ENCODE measurements around the gene GNAZ. TPM values are rescaled to one million over a fixed set of nuclear protein-coding genes. Genes with fewer than 3 reads are reported as not detected.
"Not testable (repeated sequence)": the region's sequence is repeated elsewhere in the genome, so short reads cannot be mapped to it uniquely, and the experiment has no call there.

GNAZ gene
- 11.2 and 11.9 TPM in 2 replicates for total RNA-seq (2014; rRNA removed; shearing (Covaris generic))

DNA sequence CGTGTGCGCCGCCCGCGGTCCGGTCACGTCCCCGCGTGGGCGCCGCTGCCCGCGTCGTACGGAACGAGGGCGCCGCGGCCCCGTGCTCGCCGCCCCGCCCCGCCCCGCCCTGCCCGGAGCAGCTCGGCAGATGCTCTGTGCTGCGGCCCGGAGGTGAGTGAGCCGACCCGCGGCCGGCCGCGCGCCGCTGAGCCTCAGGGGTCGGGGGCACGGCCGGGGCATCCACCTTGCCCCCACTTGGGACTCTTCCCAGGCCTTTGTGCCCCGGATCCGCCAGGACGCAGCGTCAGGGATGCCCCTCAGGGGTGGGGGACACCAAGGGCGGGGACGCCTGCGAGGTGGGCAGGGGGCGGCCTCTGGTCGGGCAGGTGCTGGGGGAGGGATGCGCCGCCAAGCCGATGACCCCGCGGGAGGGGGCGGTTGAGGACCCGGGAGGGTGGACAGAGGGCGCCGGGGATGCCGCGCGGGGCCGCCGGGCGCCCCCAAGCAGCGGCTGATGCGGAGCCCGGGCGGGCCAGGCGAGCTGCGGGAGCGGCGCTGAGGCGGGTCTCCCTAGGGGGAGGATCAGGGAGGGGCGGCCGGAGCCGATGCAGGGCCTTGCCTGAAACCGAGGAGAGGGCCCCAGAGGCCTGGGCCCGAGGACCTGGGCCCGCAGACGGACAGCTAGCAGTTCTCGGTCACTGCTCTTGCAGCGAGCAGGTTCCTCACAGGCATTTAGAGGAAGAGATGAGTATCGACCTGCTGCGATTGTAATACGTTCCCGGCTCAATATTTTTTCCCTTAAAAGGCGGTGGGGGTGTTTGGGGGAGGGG is at the start of gene GNAZ:
Gene GNAZ (plus strand): TSS at position 102 of the 812 bp plus-strand sequence. CDS start 25,177 bp downstream, outside the sequence.
- H3K36me3 ChIP-seq, result no peaks in the 10 kb centered on the region
- H3K27me3 ChIP-seq, result 0 out of 2 replicates have a peak, but pooled peaks cover 3% of the 10 kb centered on the region
- H3K4me3 ChIP-seq, result peak within 1 kb of the TSS; percentile 81
- H3K27ac ChIP-seq, result no peak within 1 kb of the TSS
- H3K9me3 ChIP-seq (replicated peaks), result no peaks in the 10 kb centered on the region
- DNase-seq, result peak; percentile 41 to 47
- H3K4me1 ChIP-seq, result peaks cover 15% of the 10 kb centered on the region; the same call in 1 of the 2 replicates

GRCh38 chr22:23020659-23021293 is 49.5 kb upstream of the GNAZ start:
- 0 out of 2 replicates have a peak, but pooled peaks cover 3% of the 10 kb centered on the region for H3K9me3 ChIP-seq (replicated peaks)
- H3K4me1 ChIP-seq, result no peaks in the 10 kb centered on the region
- H3K27ac ChIP-seq, result no peak overlapping the region
- no peak overlapping the region for H3K4me3 ChIP-seq
- H3K27me3 ChIP-seq, result peaks cover 4% of the 10 kb centered on the region; the same call in 1 of the 2 replicates
- no peaks in the 10 kb centered on the region for H3K36me3 ChIP-seq
- DNase-seq, result no peak

DNA sequence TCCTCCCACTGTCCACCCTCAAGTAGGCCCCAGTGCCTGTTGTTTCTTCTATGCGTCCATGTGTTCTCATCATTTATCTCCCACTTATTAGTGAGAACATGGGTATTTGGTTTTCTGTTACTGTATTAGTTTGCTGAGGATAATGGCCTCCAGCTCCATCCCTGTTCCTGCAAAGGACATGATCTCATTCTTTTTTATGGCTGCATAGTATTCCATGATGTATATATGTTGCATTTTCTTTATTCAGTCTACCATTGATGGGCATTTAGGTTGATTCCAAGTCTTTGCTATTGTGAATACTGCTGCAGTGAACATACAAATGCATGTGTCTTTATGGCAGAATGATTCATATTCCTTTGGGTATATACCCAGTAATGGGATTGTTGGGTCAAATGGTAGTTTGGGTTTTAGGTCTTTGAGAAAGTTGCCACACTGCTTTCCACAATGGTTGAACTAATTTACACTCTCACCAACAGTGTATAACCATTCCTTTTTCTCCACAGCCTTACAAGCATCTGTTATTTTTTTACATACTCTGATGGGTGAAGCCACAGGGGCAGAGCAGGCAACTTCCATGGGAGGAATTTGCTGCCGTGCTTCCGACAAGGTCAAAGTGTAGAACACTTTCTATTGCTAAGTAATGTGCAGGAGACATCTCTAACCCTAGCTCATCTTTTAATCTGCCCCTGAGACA is 48.5 kb upstream of the GNAZ start:
- H3K36me3 ChIP-seq; H3K4me3 ChIP-seq; H3K9me3 ChIP-seq (replicated peaks); H3K4me1 ChIP-seq; H3K27ac ChIP-seq; DNase-seq; H3K27me3 ChIP-seq: not testable (repeated sequence)

DNA sequence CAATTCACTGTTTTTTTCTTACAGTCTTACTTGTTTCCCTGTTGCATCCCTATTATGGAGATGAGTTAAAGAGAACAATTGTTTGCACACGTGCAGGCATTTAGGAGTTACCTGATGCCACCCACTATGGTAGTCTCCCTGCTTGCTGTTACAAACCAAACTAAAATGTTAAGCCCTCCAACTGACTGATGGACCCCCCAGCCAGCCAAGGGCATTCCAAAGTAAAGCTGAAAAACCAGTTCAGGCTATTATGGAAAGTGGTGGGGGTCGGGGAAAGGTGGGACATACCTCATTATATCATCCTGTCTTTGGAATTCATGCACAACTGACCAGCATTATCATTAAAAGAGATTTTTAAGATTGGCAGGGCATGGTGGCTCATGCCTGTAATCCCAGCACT is 47.0 kb upstream of the GNAZ start:
- no peak for DNase-seq
- no peak overlapping the region for H3K4me3 ChIP-seq
- H3K27ac ChIP-seq, result no peak overlapping the region
- H3K4me1 ChIP-seq, result no peaks in the 10 kb centered on the region
- H3K27me3 ChIP-seq, result peaks cover 4% of the 10 kb centered on the region; the same call in 1 of the 2 replicates
- no peaks in the 10 kb centered on the region for H3K36me3 ChIP-seq
- 0 out of 2 replicates have a peak, but pooled peaks cover 3% of the 10 kb centered on the region for H3K9me3 ChIP-seq (replicated peaks)

DNA sequence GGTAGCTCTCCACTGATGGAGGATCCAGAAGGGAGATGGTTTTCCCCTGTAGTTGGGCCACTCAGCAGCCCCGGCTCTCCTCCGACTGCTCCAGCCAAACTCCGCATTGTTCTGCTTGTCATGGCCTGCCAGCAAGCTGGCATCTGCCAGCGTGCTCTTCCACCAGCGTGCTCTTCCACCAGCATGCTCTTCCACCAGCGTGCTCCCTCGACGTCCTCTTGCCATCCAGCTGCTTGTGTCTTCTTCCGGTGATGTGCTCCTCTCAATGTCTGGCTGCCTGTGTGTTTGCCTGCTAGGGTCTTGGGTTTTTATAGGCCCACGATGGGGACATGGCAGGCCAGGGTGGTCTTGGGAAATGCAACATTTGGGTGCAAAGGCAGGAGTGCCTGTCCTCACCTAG is 43.5 kb upstream of the GNAZ start:
- Histone ChIP-seq H3K9me3 (replicated peaks) (no peaks in the 10 kb centered on the region), H3K4me1 (no peaks in the 10 kb centered on the region), H3K36me3 (no peaks in the 10 kb centered on the region), H3K27ac (no peak overlapping the region), H3K27me3 (peaks cover 8% of the 10 kb centered on the region), H3K4me3 (no peak overlapping the region)
- no peak for DNase-seq

DNA sequence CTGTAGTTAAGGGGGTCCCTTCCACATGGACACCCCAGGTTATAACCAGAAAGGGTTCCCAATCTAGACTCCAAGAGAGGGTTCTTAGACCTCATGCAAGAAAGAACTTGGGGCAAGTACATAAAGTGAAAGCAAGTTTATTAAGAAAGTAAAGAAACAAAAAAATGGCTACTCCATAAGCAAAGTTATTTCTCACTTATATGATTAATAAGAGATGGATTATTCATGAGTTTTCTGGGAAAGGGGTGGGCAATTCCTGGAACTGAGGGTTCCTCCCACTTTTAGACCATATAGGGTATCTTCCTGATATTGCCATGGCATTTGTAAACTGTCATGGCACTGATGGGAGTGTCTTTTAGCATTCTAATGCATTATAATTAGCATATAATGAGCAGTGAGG is 42.5 kb upstream of the GNAZ start:
- DNase-seq; H3K27me3 ChIP-seq; H3K27ac ChIP-seq; H3K36me3 ChIP-seq; H3K4me1 ChIP-seq; H3K4me3 ChIP-seq; H3K9me3 ChIP-seq (replicated peaks): not testable (repeated sequence)

DNA sequence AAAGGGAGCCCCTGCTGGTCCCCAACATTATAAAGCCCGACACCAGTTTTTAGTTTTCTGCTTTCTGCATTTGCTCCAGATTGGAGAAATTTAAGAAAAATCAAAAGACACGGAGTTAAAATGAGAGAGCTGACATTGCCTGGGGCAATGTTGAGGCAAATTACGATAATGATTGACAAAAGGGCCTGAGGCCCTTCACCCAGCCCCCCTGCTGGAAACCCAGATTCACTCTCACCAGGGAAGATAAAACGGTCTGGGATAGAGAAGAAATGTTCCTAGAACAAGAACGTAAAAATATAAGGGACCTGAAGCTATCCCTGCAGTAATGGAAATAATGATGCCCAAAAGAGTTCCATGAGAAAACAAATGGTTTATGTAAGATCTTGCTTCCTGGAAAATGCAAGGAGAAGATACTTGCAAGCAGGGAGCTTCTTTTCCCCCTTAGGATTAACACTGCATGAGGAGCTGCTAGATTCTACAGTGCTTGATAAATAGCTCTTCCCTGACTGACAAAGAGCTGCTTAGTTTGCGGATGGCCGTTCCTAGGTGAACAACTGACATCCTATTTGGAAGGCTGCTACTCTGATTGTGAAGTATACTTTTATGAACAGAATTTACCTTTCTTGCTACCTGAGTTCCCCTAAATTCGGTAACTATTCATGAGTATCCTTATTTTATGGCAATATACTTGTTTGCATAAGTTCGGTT is 40.6 kb upstream of the GNAZ start:
- H3K4me1 ChIP-seq, result no peaks in the 10 kb centered on the region
- no peak for DNase-seq
- H3K27me3 ChIP-seq, result peaks cover 4% of the 10 kb centered on the region
- no peak overlapping the region for H3K27ac ChIP-seq
- H3K9me3 ChIP-seq (replicated peaks), result no peaks in the 10 kb centered on the region
- no peaks in the 10 kb centered on the region for H3K36me3 ChIP-seq
- no peak overlapping the region for H3K4me3 ChIP-seq

GRCh38 chr22:23031381-23031780 is 38.9 kb upstream of the GNAZ start:
- Histone ChIP-seq H3K9me3 (replicated peaks) (no peaks in the 10 kb centered on the region), H3K36me3 (no peaks in the 10 kb centered on the region), H3K4me3 (no peak overlapping the region), H3K4me1 (no peaks in the 10 kb centered on the region), H3K27me3 (peaks cover 7% of the 10 kb centered on the region), H3K27ac (no peak overlapping the region)
- no peak for DNase-seq

- no peaks in the 10 kb centered on the region for H3K36me3 ChIP-seq
- H3K27ac ChIP-seq, result no peak overlapping the region
- no peak overlapping the region for H3K4me3 ChIP-seq
- DNase-seq, result no peak
- H3K4me1 ChIP-seq, result no peaks in the 10 kb centered on the region
- peaks cover 7% of the 10 kb centered on the region for H3K27me3 ChIP-seq
- no peaks in the 10 kb centered on the region for H3K9me3 ChIP-seq (replicated peaks)
Measured at GRCh38 chr22:23031786-23032185, 38.5 kb upstream of the GNAZ start.

GRCh38 chr22:23032658-23033057 is 37.7 kb upstream of the GNAZ start:
- H3K36me3 ChIP-seq, result no peaks in the 10 kb centered on the region
- peaks cover 7% of the 10 kb centered on the region for H3K27me3 ChIP-seq
- no peak overlapping the region for H3K27ac ChIP-seq
- H3K4me1 ChIP-seq, result no peaks in the 10 kb centered on the region
- H3K9me3 ChIP-seq (replicated peaks), result no peaks in the 10 kb centered on the region
- DNase-seq, result no peak
- H3K4me3 ChIP-seq, result no peak overlapping the region

GRCh38 chr22:23033116-23033905 is 37.0 kb upstream of the GNAZ start:
- no peaks in the 10 kb centered on the region for H3K36me3 ChIP-seq
- no peaks in the 10 kb centered on the region for H3K4me1 ChIP-seq
- H3K4me3 ChIP-seq, result no peak overlapping the region
- H3K27me3 ChIP-seq, result peaks cover 7% of the 10 kb centered on the region
- H3K27ac ChIP-seq, result no peak overlapping the region
- no peaks in the 10 kb centered on the region for H3K9me3 ChIP-seq (replicated peaks)
- no peak for DNase-seq

DNA sequence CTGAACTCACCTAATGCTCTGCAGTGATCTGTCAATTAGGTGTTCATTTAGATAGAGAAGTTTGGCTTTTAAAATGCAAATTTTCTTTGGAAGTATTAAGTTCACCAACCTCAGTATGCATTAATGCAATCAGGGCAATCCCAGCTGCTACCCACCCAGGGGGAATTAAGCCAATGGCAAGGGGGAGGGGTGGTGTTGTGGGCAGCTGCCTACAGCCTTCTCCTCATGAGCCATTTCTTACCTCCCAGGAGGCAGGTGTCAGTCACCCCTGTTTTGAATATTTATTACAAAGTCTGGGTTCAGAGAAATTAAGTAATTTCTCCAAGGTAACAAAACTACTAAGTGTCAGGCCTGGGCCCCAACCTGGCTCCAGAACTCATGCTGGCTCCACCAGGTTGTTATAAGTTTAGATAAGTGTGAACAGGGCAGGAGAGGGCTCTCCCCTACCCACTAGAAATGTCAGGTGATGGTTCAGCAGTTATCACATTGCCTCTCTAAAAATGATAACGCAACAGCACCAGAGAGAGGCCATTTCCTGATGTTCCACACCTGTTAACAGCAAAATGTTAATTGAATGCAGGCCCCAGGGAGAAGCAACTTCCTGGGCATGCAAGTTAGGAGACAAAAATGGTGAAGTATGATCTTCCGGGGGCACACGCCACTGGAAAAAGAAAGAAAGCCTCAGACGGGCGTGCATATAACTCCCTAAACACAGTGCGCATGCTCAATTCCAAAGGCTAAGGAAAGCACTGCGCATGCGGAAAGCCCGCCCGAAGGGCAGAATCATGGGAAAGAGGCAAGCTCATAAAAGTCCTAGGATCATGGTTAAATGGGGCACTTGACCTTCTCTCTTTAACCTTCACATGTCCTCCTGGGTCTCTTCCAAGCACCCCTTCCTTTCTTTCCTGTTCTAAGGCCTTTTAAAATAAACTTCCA is 35.4 kb upstream of the GNAZ start:
- H3K4me1 ChIP-seq, result no peaks in the 10 kb centered on the region
- no peak overlapping the region for H3K27ac ChIP-seq
- H3K4me3 ChIP-seq, result no peak overlapping the region
- H3K9me3 ChIP-seq (replicated peaks), result no peaks in the 10 kb centered on the region
- H3K36me3 ChIP-seq, result no peaks in the 10 kb centered on the region
- peaks cover 5% of the 10 kb centered on the region for H3K27me3 ChIP-seq
- no peak for DNase-seq
